GM12878 (cell line): ENCODE data around the gene MAN1B1.

Experiments used
- ASH2L ChIP-seq: fragments of 300-600, 200-600 bp; sonication (generic); IDR thresholded peaks from 2 replicates; pipeline ENCODE4 v1.6.1; 2017; ENCODE audit warnings: low read depth, mild to moderate bottlenecking, borderline replicate concordance
- EZH2 ChIP-seq: IDR thresholded peaks from 2 replicates; pipeline ENCODE4 v1.6.1; 2012; ENCODE audit warnings: low read depth, mild to moderate bottlenecking, control low read depth, inconsistent platforms, low read length, borderline replicate concordance; ENCODE audit not compliant: control insufficient read depth
- GABPA ChIP-seq: IDR thresholded peaks from 2 replicates; pipeline ENCODE4 v1.6.1; 2014; ENCODE audit warnings: antibody characterized with exemption, low read depth, mild to moderate bottlenecking, inconsistent platforms
- POLR2A ChIP-seq: IDR thresholded peaks from 2 replicates; pipeline ENCODE4 v1.6.1; 2011; ENCODE audit warnings: low read depth, mild to moderate bottlenecking, low read length
- POLR2AphosphoS5 ChIP-seq: IDR thresholded peaks from 2 replicates; pipeline ENCODE4 v1.6.1; 2011; ENCODE audit warnings: mild to moderate bottlenecking, low read length, inconsistent platforms
- RBBP5 ChIP-seq: fragments of 200-600 bp; sonication (generic); conservative IDR thresholded peaks from 2 replicates; pipeline ENCODE4 v1.6.1; 2016
- SIX5 ChIP-seq: IDR thresholded peaks from 2 replicates; pipeline ENCODE4 v1.6.1; 2011; ENCODE audit warnings: mild to moderate bottlenecking, low read depth, low read length, moderate library complexity; ENCODE audit not compliant: severe bottlenecking
- SMC3 ChIP-seq: IDR thresholded peaks from 2 replicates; pipeline ENCODE4 v1.6.1; 2011; ENCODE audit warnings: low read length, improper control_type of control experiment, borderline replicate concordance
- TF ChIP-seq, protein P1 (sequence below), 3 experiments: IDR thresholded peaks in 2 of 3; conservative IDR thresholded peaks in 1 of 3; 2 replicates each; pipeline ENCODE4 v1.5.1; 2011; ENCODE audit warnings: low read depth in 3 of 3, low read length in 3 of 3, mild to moderate bottlenecking in 3 of 3, control low read depth in 2 of 3, moderate library complexity in 2 of 3, inconsistent platforms in 1 of 3, mixed read lengths in 1 of 3; ENCODE audit not compliant: control insufficient read depth in 2 of 3, insufficient read depth in 1 of 3; ENCODE audit errors: extremely low read depth in 1 of 3
- TF ChIP-seq, protein P2 (sequence below): fragments of 450-650 bp; IDR thresholded peaks from 2 replicates; pipeline ENCODE4 v1.6.1; 2017; ENCODE audit warnings: mild to moderate bottlenecking
- TF ChIP-seq, protein P3 (sequence below): fragments of 450-650 bp; IDR thresholded peaks from 2 replicates; pipeline ENCODE4 v1.6.1; 2016; ENCODE audit warnings: mild to moderate bottlenecking

DNA sequence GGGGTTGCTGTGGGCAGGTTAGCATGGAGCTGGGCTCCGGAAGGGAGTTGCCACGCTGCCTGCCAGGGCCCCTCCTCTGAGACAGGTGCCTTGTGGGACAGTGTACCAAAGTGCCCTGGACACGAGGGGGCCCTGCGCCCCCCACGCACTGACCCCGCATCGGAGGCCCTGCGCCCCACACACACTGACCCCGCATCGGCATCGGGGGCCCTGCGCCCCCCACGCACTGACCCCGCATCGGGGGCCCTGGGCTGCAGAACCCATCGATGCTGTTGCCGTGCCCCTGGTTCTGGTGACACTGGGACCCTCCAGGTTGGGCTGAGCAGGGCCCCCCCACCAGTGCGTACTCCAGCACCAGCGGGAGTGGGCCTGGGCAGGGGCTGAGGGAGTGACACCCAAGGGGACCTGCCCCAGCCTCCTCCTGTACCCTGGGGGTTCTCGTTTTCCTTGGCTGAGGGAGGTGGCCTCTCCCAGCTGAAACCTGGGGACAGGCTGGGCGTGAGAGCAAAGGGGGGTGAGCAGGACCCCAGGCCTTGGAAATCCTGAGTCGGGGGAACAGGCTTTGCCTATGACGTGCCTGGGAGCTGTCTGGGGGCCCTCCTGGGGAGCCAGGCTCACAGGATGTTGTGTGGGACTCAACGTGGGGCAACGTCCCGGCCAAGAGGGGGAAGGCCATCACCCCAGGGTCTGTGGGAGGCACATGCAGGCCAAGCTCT lies 23.3 kb upstream of the MAN1B1 start:
- TF ChIP-seq, protein P1, sequence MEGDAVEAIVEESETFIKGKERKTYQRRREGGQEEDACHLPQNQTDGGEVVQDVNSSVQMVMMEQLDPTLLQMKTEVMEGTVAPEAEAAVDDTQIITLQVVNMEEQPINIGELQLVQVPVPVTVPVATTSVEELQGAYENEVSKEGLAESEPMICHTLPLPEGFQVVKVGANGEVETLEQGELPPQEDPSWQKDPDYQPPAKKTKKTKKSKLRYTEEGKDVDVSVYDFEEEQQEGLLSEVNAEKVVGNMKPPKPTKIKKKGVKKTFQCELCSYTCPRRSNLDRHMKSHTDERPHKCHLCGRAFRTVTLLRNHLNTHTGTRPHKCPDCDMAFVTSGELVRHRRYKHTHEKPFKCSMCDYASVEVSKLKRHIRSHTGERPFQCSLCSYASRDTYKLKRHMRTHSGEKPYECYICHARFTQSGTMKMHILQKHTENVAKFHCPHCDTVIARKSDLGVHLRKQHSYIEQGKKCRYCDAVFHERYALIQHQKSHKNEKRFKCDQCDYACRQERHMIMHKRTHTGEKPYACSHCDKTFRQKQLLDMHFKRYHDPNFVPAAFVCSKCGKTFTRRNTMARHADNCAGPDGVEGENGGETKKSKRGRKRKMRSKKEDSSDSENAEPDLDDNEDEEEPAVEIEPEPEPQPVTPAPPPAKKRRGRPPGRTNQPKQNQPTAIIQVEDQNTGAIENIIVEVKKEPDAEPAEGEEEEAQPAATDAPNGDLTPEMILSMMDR (IDR thresholded peaks at IDR 0.05 in 2 of 3, conservative IDR thresholded peaks at IDR 0.05 in 1 of 3; ENCODE audit: control insufficient read depth in 2 of 3, extremely low read depth in 1 of 3, insufficient read depth in 1 of 3, low read depth in 3 of 3, low read length in 3 of 3) = no peak
- TF ChIP-seq EZH2 (no peak), ASH2L (no peak), SIX5 (no peak), POLR2A (no peak), POLR2AphosphoS5 (no peak), GABPA (no peak), RBBP5 (no peak), SMC3 (no peak)
- TF ChIP-seq, protein P2, sequence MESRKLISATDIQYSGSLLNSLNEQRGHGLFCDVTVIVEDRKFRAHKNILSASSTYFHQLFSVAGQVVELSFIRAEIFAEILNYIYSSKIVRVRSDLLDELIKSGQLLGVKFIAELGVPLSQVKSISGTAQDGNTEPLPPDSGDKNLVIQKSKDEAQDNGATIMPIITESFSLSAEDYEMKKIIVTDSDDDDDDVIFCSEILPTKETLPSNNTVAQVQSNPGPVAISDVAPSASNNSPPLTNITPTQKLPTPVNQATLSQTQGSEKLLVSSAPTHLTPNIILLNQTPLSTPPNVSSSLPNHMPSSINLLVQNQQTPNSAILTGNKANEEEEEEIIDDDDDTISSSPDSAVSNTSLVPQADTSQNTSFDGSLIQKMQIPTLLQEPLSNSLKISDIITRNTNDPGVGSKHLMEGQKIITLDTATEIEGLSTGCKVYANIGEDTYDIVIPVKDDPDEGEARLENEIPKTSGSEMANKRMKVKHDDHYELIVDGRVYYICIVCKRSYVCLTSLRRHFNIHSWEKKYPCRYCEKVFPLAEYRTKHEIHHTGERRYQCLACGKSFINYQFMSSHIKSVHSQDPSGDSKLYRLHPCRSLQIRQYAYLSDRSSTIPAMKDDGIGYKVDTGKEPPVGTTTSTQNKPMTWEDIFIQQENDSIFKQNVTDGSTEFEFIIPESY = no peak
- TF ChIP-seq, protein P3, sequence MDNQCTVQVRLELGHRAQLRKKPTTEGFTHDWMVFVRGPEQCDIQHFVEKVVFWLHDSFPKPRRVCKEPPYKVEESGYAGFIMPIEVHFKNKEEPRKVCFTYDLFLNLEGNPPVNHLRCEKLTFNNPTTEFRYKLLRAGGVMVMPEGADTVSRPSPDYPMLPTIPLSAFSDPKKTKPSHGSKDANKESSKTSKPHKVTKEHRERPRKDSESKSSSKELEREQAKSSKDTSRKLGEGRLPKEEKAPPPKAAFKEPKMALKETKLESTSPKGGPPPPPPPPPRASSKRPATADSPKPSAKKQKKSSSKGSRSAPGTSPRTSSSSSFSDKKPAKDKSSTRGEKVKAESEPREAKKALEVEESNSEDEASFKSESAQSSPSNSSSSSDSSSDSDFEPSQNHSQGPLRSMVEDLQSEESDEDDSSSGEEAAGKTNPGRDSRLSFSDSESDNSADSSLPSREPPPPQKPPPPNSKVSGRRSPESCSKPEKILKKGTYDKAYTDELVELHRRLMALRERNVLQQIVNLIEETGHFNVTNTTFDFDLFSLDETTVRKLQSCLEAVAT = no peak
